CD1c-positive myeloid dendritic cell (primary cell): ENCODE measurements around the gene SRGAP1.

Experiments used
- DNase-seq: peaks from one replicate; pipeline ENCODE4 v3.0.0-alpha.2; 2016; ENCODE audit errors: extremely low spot score

Gene SRGAP1

DNA sequence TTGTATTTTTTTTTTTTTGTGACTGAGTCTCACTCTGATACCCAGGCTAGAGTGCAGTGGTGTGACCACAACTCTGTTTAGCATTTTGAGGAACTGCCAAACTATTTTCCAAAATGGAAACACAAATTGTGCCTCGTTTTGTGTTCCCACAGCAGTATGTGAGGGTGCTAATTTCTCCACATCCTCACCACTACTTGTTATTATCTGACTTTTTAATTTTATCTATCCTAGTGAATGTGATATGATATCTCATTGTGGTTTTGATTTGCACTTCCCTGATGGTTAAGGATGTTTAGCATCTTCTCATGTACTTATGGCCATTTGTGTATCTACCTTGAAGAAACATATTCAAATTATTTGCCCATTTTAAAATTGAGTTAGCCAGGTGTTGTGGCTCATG lies 62.4 kb downstream of the SRGAP1 start:
- no peak for DNase-seq

DNA sequence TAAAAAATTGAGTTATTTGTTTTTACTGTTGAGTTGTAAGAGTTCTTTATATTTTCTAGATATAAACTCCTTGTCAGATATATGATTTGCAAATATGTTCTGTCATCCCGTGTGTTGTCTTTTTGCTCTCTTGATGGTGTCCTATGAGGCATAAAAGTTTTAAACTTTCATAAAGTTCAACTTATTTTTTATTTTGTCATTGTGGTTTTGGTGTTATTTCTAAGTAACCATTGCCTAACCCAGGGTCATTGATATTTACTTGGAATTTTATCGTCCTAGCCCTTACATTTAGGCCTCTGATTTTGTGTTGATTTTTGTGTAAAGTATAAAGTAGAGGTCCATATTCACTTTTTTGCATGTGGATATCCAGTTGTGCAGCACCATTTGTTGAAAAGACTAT lies 63.1 kb downstream of the SRGAP1 start:
- no peak for DNase-seq

DNA sequence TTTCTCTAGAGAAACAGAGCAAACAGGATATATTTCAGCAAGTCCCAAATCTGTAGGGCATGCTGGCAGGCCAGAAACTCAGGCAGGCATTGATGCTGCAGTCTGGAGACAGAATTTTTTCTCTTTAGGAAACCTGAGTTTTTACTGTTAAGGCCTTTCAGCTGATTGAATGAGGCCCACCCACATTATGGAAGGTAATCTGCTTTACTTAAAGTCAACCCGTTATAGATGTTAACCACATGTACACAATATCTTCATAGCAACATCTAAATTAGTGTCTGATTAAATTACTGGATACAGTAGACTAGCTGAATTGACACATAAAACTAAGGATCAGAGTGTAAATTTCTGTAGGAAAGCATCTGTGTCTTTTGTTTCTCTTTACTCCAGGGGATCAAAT lies 65.2 kb downstream of the SRGAP1 start:
- no peak for DNase-seq

DNA sequence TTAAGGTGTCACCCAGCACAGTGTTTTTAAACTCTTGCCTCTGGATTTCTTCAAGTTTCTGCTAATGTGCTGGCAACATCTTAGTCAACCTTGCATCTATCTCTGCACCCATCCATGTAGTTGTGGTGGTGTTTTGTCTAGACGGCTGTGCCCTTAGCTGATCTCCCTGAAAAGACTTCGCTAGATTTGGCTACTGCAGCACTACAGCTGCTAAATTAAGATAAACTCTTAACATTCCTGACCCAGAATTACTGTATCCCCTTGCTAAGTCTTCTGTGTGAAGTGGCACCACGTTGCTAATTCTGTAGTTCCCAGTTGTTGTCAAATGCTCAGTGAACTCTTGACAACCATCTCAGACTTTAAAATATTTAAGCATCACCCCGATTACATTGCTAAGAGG lies 66.8 kb downstream of the SRGAP1 start:
- DNase-seq: no peak

DNA sequence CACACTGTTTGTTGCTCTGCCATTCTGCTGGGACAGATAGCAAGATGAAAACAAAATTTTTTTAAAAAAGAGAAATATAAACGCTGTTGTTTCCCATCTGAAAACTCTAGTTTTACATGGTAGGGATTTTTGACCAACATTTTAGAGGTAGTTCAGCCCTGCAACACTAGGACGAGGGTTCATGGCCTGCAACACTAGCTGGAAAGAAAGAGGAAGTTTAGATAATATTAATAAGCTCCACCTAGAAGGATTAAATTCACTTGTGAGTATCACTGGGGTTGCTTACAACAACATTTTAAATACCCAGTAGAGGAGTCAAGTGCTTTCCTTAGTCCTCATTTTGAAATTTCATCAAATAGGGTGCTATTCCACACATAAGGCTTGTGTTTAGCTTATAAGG lies 68.2 kb downstream of the SRGAP1 start:
- peak; percentile 18 for DNase-seq

DNA sequence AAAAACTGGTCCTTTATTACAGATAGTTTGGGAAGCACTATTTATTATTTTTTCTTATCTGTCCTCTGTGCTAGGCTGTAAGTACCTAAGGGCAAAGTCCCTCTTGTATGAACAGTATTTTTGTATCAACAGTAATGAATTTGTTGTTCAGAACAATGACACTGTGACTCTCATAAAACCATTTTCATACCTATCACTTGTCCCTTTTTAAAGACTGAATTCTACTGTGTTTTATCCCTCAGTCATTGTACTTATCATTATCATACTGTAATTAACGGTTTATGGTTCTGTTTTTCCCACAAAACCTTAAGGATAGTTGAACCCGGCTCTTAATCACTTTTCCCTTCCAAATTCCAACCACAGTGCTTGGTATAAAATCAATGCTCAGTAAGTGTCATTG lies 69.4 kb downstream of the SRGAP1 start:
- no peak for DNase-seq

DNA sequence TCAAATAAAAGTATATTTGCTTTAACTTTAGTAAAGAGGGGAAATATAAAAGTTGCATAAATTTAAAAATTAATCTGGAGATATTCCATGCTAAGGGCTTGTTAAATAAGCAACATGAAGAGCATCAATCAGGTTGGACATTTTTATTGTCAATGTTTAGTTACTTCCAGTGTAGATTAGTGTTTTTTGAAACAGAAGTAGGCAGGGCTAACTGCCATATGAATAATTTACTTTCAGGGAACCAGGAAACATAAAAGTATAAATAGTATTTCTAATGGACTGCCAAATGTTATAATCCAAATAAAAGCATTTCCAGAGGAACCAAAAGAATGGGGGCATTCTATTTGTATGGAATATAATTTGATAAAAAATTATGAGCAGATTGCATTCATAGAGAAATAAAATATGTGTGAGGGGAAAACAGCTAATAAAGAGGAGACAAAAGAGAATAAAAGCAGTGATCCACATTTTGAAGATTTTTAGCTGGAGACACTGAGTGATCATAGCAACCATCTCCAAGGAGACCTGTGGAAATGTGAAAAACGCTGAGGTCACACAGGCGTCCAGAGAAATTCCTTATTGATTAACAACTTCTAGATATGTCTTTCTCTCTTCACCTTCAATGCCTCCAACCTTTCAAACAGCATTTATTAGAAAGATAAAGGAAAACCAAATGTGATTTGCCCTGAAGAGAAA lies 70.8 kb downstream of the SRGAP1 start:
- no peak for DNase-seq

DNA sequence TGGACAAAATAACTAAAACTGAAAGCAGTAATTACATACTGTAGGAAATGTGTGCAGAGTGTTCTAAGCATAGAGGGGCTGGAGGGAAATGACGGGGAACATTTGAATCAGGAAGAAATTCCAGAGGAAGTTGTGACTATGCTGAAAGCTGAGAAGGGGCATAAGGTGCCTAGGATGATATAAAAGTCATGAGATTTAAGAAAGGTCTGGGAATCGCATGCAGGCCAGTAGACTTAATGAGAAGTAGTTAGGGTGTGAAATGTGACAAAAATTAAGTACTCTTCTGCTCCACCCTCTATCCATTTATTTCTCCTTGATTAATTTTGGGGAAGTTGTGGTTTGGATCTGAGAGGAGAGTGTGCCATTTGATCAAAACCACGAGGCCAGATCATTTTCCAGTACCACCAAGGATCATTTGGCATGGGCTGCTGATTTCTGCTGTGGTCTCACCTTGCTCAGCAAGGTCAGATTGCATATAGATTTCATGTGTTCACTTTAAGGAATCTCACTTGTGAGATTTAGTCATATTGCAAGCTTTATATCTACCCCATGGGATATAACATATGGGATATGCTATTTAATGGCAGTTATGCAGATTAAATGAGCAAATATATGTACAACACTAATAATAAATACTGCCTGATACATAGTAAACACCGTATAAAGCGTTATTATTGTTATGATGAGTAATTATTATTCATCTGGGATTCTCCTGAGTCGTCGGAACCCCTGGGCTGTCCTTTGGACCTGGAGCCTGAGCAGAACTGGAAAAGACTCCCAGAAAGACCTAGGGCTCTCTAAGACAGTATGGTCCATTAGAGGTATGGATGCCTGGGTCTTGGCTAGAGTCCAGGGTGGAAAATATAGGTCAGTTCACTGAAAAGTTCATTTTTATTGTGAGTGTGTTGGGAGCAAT lies 72.3 kb downstream of the SRGAP1 start:
- DNase-seq: peak; percentile 45

DNA sequence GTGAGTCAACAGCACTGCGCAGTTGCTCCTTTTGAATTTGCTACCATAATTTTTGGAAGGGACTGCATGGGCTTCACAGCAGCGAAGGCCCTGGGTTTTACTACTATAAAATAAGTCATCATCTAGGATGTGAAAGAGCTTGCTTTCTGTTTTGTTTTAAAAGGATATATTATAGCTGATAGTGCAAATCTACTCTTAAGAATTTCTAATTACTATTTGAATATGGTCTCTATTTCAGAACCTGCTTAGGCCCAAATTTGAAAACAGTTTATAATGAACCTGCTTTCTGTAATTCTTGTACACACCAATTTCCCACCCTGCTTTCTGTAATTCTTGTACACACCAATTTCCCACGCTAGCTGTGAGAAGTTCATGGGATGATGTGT lies 73.0 kb downstream of the SRGAP1 start:
- no peak for DNase-seq

DNA sequence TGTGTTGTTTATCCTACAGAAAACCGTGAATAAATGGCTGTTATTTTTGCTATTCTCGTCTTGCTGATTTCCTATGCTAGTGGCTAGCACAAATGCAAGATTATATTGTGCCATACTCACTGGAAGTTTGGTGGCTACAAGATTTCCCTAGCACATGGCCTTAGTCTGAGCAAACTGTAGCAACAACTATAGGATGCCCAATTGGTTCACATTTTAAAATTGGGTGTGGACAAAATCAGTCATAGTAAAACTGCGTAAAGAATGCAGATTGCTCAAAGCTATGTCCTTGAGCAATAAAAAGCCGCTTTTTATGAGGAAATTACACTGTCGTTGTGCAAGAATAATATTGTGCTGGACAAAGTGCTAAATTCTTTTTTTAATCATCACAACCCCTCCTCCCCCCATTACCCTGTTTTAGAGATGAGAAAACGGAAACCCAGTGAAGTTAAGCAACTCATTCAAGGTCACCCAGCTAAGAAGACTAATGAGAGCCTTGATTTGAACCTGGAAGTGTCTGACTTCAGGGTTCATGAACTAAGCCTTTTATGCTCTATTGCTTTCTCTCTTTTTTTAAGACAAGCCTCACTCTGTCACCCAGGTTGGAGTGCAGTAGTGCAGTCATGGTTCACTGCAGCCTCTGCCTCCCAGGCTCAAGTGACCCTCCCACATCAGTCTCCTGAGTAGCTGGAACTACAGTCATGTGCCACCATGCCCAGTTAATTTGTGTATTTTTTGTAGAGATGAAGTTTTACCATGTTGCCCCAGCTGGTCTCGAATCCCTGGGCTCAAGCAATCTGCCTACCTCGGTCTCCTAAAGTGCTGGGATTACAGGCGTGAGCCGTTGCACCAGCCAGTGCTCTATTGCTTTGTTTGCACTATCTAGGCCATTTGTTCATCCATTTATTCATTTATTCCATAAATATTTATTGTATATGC lies 73.6 kb downstream of the SRGAP1 start:
- peak; percentile 95 for DNase-seq

DNA sequence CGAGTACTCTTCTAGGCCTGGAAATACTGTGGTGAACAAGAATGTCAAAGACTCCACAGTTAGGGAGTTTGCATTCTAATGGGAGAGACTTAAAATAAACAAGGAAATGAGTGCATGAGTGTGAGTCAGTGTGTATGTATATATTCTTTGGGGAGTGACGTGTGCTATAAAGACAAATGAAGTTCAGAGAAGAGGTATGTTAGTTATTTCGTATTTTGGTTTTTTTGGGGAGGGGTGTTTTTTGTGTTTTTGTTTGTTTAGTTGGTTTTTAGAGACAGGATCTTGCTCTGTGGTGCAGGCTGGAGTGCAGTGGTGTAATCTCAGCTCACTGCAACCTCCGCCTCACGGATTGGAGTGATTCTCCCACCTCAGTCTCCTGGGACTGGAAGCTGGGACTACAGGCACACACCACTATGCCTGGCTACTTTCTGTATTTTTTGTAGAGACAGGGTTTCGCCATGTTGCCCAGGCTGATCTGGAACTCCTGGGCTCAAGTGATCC lies 74.3 kb downstream of the SRGAP1 start:
- DNase-seq: peak; percentile 21

DNA sequence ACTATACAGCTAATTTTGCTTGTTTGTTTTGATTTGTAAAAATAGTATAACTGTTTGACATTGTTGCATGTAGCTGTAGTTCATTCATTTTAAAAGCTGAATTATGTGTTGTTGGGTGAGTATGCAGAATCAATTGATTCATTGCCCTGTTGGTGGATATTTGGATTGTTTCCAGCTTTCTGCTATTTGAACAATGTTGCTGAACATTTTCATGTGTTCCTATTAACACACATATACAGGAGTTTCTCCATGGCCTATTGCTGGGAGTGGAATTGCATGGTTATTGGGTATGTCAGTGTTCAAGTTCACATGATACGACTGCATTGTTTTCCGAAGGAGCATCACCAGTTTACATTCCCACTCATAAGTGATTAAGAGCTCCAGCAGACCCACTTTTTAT lies 75.3 kb downstream of the SRGAP1 start:
- no peak for DNase-seq

DNA sequence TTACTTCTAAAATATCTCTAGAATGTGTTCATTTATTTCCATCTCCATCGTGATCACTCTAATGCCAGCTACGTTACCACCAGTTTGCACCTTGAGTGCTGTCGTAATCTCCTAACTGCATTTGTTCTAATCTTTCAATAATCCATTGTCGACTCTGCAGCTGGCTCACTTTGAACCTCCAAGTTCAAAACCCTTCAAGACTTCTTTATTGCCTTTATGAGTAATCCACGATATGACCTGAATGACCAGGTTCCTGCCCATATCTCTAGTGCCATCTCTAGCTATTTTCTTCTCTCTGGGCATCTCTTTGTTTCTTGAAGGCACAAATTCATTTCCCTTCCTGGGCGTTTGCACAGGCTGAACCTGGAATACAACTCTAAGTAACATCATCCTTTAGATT lies 76.7 kb downstream of the SRGAP1 start:
- no peak for DNase-seq

DNA sequence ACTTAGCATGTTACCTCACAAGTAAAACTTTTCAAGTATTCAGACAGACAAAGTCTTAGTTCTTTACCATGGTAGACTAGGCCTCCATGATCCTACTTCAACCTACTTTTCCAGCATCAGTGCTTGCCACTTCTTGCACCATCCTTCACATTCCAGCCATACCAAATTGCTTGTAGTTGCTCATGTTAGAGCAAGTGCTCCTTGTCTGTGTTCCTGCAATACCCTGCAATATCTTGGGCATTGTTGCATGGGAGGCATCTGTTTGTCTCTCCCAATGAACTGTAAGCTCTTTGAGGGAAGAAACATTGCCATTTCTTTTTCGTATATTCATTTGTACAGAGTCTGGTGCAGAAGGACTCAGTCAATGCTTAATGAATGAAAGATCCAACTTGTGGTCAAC lies 78.0 kb downstream of the SRGAP1 start:
- no peak for DNase-seq

DNA sequence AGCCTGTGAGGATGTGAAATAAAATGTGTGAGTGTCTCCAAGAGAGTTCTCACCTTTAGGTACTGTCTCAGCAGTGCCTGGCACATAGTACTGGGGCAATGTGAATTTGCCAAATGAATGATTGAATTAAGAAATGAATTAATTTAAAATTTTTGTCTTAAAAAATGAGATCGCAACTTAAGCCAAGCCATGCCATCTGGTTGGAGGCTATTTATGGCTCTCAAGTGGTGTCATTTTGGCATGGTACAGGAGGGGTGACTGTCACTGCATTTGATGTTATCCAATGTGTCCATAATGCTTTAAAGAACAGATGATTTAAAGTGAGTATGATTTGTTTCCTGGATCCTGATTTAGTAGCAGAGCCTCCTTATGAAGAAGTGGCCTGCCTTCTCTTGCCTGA lies 80.3 kb downstream of the SRGAP1 start:
- no peak for DNase-seq

DNA sequence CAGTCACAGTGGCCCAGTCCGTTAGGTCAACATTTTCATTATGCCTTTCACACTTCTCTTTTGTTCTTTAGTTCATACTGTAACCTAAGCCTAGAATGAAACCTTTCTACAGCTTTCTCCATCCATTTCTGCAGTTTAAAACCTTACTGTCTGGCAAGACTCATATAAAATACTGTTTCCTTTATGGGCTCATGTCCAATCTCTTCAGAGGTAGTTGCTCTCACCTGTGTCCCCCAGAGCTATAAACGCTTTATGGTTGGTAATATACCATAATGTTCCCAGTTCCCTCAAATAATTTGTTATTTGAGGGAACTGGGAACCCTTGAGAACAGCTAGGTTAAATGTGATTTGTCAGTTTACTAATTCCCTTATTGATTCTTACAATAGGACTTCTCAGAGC lies 83.0 kb downstream of the SRGAP1 start:
- no peak for DNase-seq

DNA sequence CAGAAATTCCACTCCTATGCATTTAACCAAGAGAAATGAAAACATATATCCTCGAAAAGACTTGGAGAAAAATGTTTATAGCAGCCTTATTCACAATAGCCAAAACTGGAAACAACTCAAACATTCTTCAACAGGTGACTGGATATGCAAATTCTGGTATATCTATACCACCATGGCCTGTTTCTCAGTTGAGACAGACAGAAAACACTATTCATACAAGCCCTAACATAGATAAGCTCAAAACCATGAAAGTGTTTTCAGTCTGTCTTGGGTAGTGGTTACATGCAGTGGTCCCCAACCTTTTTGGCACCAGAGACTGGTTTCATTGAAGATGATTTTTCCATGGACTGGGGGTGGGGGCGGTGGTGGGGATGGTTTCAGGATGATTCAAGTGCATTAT lies 83.8 kb downstream of the SRGAP1 start:
- DNase-seq: no peak

DNA sequence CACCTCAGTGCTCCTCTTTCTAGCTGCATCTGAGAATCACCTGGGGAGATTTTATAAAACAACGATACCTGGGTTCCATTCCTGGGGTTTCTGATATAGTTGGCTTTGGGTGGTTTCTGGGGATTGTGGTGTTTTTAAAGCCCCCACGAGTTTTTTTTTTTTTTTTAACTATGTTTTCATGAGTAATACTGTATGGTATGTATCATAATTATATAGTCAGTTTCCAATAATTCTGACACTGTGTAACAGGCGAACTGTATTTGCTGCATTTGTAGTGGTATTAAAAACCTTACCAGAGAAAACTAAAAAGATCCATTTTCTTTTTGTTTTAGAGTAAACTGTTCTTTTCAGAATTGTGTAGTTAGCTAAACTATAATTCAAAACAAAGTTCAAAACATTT lies 84.9 kb downstream of the SRGAP1 start:
- no peak for DNase-seq

DNA sequence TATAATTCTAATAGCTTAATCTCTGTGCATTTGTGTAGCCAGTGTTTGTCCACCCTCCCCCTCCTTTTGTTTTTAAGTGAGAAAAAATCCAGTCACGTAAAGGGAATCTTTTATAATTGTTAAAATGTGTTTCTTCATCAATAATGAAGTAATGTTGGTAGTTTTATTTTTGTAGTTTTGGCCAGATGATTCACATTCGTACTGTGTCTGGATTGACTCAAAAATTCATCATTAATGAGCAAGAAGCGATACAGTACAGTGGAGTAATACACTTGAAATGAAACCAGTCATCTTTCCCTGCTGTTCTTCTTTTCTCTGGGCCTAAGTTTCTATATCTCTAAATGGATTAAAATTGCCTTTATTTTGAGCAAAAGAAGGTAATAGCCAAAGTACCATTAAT lies 86.5 kb downstream of the SRGAP1 start:
- no peak for DNase-seq

DNA sequence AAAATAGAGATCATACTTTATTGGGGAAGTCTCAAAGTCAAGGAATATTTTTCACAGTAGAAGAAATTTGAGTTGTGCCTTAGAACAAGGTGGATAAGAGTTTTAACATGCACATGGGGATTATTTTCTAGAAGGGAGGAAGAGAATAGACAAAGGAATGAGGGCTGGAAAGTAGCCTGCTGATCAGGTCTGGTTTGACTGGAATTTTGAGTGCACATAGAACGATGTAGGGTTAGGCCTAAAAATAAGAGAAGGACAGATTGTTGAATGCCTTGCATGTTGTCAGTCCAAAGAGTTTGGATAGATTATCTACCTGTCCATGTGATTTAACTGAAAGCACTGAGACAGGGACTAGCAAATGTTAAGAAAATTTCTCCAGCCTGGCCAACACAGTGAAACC lies 87.2 kb downstream of the SRGAP1 start:
- DNase-seq: no peak

DNA sequence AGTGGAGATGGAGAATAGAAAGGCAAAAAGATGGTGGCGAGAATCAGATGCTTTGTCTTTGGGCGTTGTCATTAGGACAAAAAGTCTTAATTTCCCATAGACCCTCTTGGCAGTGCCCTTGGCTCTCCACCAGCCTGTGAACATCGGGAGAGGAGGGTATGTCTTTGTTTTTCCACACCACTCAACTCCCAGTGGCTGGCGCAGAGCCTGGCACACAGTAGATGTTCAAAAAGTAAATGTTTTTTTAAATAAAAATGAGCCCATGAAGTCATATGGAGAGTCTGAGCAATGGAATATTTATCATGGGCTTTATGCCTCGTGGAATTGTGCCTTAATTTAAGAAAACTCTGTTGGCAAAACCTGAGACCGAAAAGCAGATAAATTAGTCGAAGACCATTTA lies 90.4 kb downstream of the SRGAP1 start:
- no peak for DNase-seq

DNA sequence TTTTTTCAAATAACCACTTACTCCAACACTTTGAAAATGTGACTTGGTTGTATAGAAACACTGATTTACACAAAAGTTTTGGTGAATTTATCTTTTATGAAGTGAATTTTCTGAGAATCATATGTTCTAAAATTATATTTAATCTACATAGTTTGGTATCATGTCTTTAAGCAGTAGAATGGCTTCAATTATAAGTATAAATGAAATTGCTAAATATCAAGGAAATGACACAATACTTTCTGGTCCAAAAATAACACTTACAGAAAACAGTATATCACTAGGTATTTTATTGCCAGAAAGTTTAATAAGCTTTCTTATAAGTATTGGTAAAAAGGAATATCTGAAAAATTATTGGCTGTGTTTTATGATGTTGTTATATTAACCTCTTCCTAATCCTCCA lies 90.9 kb downstream of the SRGAP1 start:
- no peak for DNase-seq
